Measurements from ENCODE around the gene TCEAL4. TPM values are rescaled to one million over a fixed set of nuclear protein-coding genes. Genes with fewer than 3 reads are reported as not detected.
A peak's percentile ranks its signal among the peaks of the same experiment; 100 is the strongest.

The TCEAL4 gene
- total RNA-seq: 67.4 and 72.3 TPM in 2 replicates
- long read RNA-seq, transcript TCEAL4-208 (3 exons, 1,273 nt): major isoform, 12 of 15 reads
- long read RNA-seq, partial matches to known transcripts: 0 of 15 reads
- long read RNA-seq, other reads (novel, unspliced or antisense): 0 of 15 reads

- DNase-seq (ENCODE audit: low spot score, unreplicated experiment): peak; percentile 36
- Mint-ChIP-seq H3K36me3 (ENCODE audit: insufficient read depth) (peaks cover 6% of the 10 kb centered on the region), H3K27me3 (no peaks in the 10 kb centered on the region), H3K9me3 (ENCODE audit: low read depth) (peaks cover 16% of the 10 kb centered on the region), H3K4me3 (ENCODE audit: low read depth) (peak within 1 kb of the TSS; percentile 92), H3K4me1 (ENCODE audit: low read depth) (peaks cover 5% of the 10 kb centered on the region), H3K27ac (peak within 1 kb of the TSS; percentile 96)
- no peak for TF ChIP-seq CTCF (IDR thresholded peaks at IDR 0.05; ENCODE audit: unreplicated experiment)
Measured at GRCh38 chrX:103585411-103586313, at the start of gene TCEAL4. Gene TCEAL4, plus strand, starts transcription at chrX:103585515. Its CDS starts 1,161 bp downstream, at chrX:103586676.

GRCh38 chrX:103536071-103536470 is 49.2 kb upstream of the TCEAL4 start:
- no peak for DNase-seq (ENCODE audit: low spot score, unreplicated experiment)
- Mint-ChIP-seq H3K36me3 (ENCODE audit: insufficient read depth) (no peaks in the 10 kb centered on the region), H3K4me3 (ENCODE audit: low read depth) (no peak overlapping the region), H3K9me3 (ENCODE audit: low read depth) (no peaks in the 10 kb centered on the region), H3K27me3 (peaks cover 6% of the 10 kb centered on the region), H3K4me1 (ENCODE audit: low read depth) (peaks cover 3% of the 10 kb centered on the region), H3K27ac (no peak overlapping the region)
- TF ChIP-seq CTCF (IDR thresholded peaks at IDR 0.05; ENCODE audit: unreplicated experiment): no peak

GRCh38 chrX:103536732-103537131 is 48.6 kb upstream of the TCEAL4 start:
- no peak for TF ChIP-seq CTCF (IDR thresholded peaks at IDR 0.05; ENCODE audit: unreplicated experiment)
- Mint-ChIP-seq H3K27ac (no peak overlapping the region), H3K27me3 (peaks cover 6% of the 10 kb centered on the region), H3K4me1 (ENCODE audit: low read depth) (peaks cover 3% of the 10 kb centered on the region), H3K9me3 (ENCODE audit: low read depth) (no peaks in the 10 kb centered on the region), H3K36me3 (ENCODE audit: insufficient read depth) (no peaks in the 10 kb centered on the region), H3K4me3 (ENCODE audit: low read depth) (no peak overlapping the region)
- DNase-seq (ENCODE audit: low spot score, unreplicated experiment): no peak

DNA sequence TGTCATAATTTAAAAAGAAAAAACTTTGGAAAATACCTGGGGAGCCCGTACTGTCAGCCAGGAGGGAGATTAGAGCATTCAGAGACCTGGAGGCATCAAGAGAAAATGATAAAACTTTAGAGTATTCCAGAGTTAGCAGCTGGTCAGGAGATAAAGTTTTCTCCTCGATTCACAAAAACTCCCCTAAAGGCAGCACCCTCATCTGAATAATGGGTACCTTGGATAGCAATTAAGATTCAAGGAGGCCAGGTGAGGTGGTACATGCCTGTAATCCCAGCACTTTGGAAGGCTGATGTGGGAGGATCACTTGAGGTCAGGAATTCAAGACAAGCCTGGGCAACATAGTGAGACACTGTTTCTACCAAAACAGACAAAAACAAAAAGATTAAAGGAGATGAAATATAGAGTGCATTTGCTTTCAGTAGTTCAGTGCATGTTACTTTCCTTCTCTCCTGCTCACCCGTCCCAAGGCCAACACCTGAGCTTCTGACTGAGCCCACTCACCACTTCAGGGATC is 47.4 kb upstream of the TCEAL4 start:
- peaks cover 6% of the 10 kb centered on the region for H3K27me3 Mint-ChIP-seq
- no peaks in the 10 kb centered on the region for H3K36me3 Mint-ChIP-seq (ENCODE audit: insufficient read depth)
- peaks cover 3% of the 10 kb centered on the region for H3K9me3 Mint-ChIP-seq (ENCODE audit: low read depth)
- H3K27ac Mint-ChIP-seq: no peak overlapping the region
- H3K4me1 Mint-ChIP-seq (ENCODE audit: low read depth): peaks cover 3% of the 10 kb centered on the region
- no peak overlapping the region for H3K4me3 Mint-ChIP-seq (ENCODE audit: low read depth)
- no peak for TF ChIP-seq CTCF (IDR thresholded peaks at IDR 0.05; ENCODE audit: unreplicated experiment)
- no peak for DNase-seq (ENCODE audit: low spot score, unreplicated experiment)

GRCh38 chrX:103538728-103539127 is 46.6 kb upstream of the TCEAL4 start:
- Mint-ChIP-seq H3K36me3 (ENCODE audit: insufficient read depth) (no peaks in the 10 kb centered on the region), H3K4me3 (ENCODE audit: low read depth) (no peak overlapping the region), H3K27ac (no peak overlapping the region), H3K27me3 (peaks cover 4% of the 10 kb centered on the region), H3K4me1 (ENCODE audit: low read depth) (peaks cover under 1% of the 10 kb centered on the region), H3K9me3 (ENCODE audit: low read depth) (peaks cover 3% of the 10 kb centered on the region)
- no peak for TF ChIP-seq CTCF (IDR thresholded peaks at IDR 0.05; ENCODE audit: unreplicated experiment)
- no peak for DNase-seq (ENCODE audit: low spot score, unreplicated experiment)
